ENCODE data around the gene MAST4.

DNA sequence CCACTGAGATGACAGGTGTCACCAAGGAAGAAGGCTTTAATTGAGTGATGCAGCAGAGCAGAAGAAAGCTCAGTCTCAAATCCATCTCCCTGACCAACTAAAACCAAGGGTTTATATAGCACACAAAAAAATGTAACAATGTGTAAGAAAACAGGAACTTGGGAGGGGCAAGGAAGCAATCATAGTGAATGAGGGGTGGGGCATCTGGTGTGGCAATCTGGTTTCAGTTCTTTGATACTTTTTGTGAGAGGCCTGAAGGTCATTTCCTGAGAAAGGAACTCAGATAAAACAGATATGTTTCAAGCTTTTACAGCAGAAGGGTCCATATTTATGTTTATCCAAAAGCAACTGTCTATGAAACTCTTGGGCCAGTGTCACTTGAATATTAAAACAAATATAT, 580.7 kb downstream of the MAST4 start:
- TF ChIP-seq, protein P1, sequence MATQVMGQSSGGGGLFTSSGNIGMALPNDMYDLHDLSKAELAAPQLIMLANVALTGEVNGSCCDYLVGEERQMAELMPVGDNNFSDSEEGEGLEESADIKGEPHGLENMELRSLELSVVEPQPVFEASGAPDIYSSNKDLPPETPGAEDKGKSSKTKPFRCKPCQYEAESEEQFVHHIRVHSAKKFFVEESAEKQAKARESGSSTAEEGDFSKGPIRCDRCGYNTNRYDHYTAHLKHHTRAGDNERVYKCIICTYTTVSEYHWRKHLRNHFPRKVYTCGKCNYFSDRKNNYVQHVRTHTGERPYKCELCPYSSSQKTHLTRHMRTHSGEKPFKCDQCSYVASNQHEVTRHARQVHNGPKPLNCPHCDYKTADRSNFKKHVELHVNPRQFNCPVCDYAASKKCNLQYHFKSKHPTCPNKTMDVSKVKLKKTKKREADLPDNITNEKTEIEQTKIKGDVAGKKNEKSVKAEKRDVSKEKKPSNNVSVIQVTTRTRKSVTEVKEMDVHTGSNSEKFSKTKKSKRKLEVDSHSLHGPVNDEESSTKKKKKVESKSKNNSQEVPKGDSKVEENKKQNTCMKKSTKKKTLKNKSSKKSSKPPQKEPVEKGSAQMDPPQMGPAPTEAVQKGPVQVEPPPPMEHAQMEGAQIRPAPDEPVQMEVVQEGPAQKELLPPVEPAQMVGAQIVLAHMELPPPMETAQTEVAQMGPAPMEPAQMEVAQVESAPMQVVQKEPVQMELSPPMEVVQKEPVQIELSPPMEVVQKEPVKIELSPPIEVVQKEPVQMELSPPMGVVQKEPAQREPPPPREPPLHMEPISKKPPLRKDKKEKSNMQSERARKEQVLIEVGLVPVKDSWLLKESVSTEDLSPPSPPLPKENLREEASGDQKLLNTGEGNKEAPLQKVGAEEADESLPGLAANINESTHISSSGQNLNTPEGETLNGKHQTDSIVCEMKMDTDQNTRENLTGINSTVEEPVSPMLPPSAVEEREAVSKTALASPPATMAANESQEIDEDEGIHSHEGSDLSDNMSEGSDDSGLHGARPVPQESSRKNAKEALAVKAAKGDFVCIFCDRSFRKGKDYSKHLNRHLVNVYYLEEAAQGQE (IDR thresholded peaks at IDR 0.05; ENCODE audit: insufficient replicate concordance, low read depth), result no peak
- no peak for TF ChIP-seq POLR2AphosphoS5 (IDR thresholded peaks at IDR 0.05; ENCODE audit: low read depth)
- TF ChIP-seq, protein P2, sequence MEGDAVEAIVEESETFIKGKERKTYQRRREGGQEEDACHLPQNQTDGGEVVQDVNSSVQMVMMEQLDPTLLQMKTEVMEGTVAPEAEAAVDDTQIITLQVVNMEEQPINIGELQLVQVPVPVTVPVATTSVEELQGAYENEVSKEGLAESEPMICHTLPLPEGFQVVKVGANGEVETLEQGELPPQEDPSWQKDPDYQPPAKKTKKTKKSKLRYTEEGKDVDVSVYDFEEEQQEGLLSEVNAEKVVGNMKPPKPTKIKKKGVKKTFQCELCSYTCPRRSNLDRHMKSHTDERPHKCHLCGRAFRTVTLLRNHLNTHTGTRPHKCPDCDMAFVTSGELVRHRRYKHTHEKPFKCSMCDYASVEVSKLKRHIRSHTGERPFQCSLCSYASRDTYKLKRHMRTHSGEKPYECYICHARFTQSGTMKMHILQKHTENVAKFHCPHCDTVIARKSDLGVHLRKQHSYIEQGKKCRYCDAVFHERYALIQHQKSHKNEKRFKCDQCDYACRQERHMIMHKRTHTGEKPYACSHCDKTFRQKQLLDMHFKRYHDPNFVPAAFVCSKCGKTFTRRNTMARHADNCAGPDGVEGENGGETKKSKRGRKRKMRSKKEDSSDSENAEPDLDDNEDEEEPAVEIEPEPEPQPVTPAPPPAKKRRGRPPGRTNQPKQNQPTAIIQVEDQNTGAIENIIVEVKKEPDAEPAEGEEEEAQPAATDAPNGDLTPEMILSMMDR (IDR thresholded peaks at IDR 0.05; ENCODE audit: insufficient read depth, low read length), result no peak
- TF ChIP-seq GABPA (IDR thresholded peaks at IDR 0.05; ENCODE audit: low read depth), result no peak
- no peak for TF ChIP-seq SPI1 (IDR thresholded peaks at IDR 0.05; ENCODE audit: borderline replicate concordance, low read depth)
